HG02610 (cell line): ENCODE measurements around the gene PTPN23.
"Not testable (repeated sequence)": the region's sequence is repeated elsewhere in the genome, so short reads cannot be mapped to it uniquely, and the experiment has no call there.

Experiments used
- ATAC-seq: cut with Tn5 transposase; IDR thresholded peaks from one replicate; pipeline ENCODE4 v1.9.1; 2021; ENCODE audit warnings: mild to moderate bottlenecking, moderate library complexity; ENCODE audit not compliant: unreplicated experiment

Gene PTPN23

GRCh38 chr3:47434849-47435248 lies 54.0 kb downstream of the PTPN23 start:
- ATAC-seq = no peak

DNA sequence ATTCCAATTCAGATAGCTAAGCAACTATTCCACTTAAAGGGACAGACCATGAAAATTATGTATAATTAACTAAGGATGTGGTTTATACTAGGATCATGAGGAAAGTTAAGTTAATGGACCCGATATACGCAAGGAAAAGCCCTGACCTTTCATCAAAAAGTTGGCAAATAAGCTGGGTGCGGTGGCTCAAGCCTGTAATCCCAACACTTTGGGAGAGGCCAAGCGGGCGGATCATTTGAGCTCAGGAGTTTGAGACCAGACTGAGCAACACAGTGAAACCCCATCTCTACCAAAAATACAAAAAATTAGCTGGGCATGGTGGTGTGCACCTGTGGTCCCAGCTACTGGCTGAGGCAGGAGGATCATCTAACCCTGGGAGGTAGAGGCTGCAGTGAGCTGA lies 55.4 kb downstream of the PTPN23 start:
- ATAC-seq = no peak

- no peak for ATAC-seq
These were observed 59.3 kb downstream of the PTPN23 start for GRCh38 chr3:47440131-47440530.

GRCh38 chr3:47441796-47442551 lies 61.2 kb downstream of the PTPN23 start:
- ATAC-seq = no peak

DNA sequence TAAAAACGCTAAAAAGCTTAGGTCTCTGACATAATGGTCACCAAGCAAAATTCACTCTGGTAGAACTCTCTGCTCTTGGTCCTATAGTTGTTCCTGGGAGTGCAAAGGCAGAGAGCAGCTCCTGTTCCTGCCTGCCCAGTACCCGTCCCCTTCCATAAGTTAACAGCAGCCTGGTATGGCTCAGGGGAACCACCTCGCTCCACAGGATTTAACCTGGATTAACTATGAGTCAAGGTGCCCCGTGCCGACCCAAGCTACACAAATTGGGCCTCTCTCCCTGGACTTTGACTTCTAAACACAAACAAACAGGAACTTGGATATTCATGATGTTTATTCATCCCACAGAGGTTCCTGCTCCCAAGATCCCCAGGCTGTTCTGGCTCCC lies 62.8 kb downstream of the PTPN23 start:
- no peak for ATAC-seq

DNA sequence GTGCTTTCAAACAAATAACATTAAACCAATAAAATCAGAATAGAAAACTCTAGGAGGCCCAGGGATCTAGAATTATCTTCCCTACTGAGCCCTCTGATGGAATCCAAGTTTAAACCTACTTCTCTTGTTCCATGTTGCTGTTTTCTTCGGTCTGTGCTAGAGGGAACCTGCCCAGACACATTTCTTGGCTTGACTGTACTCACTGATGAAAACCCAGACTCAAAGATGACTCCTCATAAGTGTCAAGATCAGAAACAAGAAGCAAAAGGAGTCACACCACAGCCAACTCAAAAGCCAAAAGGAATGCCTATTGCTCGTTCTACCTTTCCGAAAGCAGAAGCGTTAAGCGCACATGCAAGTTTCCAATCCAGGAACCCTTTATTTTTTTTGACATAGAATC lies 63.3 kb downstream of the PTPN23 start:
- no peak for ATAC-seq

DNA sequence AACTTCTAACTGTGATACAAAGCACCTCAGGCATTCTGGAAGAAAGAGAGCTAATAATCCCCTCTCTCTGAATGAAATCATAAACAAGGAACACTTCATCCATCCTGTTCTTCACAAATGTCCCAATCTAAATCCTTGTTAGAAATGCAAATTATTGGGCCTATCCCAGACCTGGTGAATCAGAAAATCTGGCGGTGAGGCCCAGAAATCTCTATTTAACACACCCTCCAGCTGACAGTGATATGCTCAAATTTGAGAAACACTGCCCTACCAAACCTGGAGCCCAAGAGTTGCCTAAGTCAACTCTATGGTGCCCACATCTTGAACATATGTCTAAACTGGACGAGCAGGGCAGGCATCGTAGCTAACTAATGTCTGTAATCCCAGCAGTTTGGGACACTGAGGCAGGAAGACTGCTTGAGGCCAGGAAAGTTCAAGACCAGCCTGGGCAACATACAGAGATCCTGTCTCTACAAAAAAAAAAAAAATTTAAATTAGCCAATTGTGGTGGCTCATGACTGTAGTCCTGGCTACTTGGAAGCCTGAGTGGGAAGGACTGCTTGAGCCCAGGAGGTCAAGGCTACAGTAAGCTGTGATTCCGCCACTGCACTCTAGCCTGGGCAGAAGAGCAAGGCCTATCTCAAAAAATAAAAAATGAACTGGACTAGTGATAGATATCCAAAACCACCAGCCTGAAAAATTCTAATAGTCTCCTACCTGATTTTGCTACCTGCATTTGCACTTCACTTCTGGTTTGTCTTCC lies 71.8 kb downstream of the PTPN23 start:
- ATAC-seq = no peak

- ATAC-seq = no peak
These were observed 75.1 kb downstream of the PTPN23 start for GRCh38 chr3:47455806-47456452.

DNA sequence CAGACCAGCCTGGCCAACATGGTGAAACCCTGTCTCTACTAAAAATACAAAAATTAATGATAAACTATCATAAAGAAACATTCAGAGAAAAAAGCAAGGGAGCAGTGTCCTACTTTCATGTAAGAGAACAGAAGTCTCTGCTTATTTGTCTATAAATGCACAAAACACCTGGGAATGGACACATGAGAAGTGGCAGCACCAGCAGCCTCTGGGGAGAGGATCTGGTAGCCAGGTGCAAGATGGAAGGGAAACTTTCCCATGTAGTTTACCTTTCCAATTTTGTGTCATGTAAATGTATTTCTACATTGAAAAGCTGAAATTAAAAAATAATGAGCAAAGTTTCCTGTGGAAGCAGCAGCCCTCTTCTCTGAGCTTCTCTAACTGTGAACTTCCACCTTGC lies 76.2 kb downstream of the PTPN23 start:
- no peak for ATAC-seq

- not testable (repeated sequence) for ATAC-seq
These were observed 78.8 kb downstream of the PTPN23 start for GRCh38 chr3:47459534-47460085.
